K562 (cell line): ENCODE measurements around the gene C19orf47. TPM values are rescaled to one million over a fixed set of nuclear protein-coding genes. Genes with fewer than 3 reads are reported as not detected.

ENCODE experiments used
- FOS ChIP-seq: IDR thresholded peaks from 3 replicates; pipeline ENCODE4 v1.6.1; 2011; ENCODE audit not compliant: insufficient read length; ENCODE audit errors: extremely low read depth
- FOXP4 ChIP-seq: sonication (generic); formaldehyde crosslinking; IDR thresholded peaks from 2 replicates; pipeline ENCODE4 v1.8.0; 2022; ENCODE audit warnings: mild to moderate bottlenecking, missing genetic modification reagents, borderline replicate concordance
- GTF3C2 ChIP-seq: IDR thresholded peaks from 3 replicates; pipeline ENCODE4 v1.6.1; 2011; ENCODE audit warnings: borderline replicate concordance, mild to moderate bottlenecking, moderate library complexity; ENCODE audit not compliant: insufficient read length; ENCODE audit errors: extremely low read depth
- HMG20A ChIP-seq: fragments of 450-650 bp; formaldehyde crosslinking; conservative IDR thresholded peaks from 2 replicates; pipeline ENCODE4 v1.4.0; 2020; ENCODE audit warnings: mild to moderate bottlenecking, mixed read lengths
- KDM4B ChIP-seq, 2 experiments: fragments of 450-650 bp in 1 of 2; sonication (generic) in 1 of 2; IDR thresholded peaks; 2 replicates each; pipeline ENCODE4 v1.6.1; 2016 to 2017; ENCODE audit warnings: borderline replicate concordance in 2 of 2, antibody characterized with exemption in 1 of 2, low read depth in 1 of 2, mild to moderate bottlenecking in 1 of 2
- MYC ChIP-seq, 2 experiments: fragments of 250-450 bp in 1 of 2; sonication (Bioruptor Pico) in 1 of 2; IDR thresholded peaks; 2 replicates each; pipeline versions ENCODE4 v1.5.1 to v1.6.1; 2012 to 2021; ENCODE audit warnings: low read depth in 2 of 2, borderline replicate concordance in 1 of 2, improper control_type of control experiment in 1 of 2, low read length in 1 of 2, mild to moderate bottlenecking in 1 of 2, moderate library complexity in 1 of 2
- SETDB1 ChIP-seq: IDR thresholded peaks from one replicate; pipeline ENCODE4 v1.6.1; 2012; ENCODE audit warnings: low read length, control low read depth, inconsistent platforms
- SMC3 ChIP-seq: conservative IDR thresholded peaks from 2 replicates; pipeline ENCODE4 v1.6.1; 2011; ENCODE audit warnings: low read depth, low read length, improper control_type of control experiment; ENCODE audit not compliant: insufficient read depth
- STAG1 ChIP-seq: sonication (generic); formaldehyde crosslinking; IDR thresholded peaks from 2 replicates; pipeline ENCODE4 v1.5.0; 2020; ENCODE audit warnings: missing genetic modification reagents, borderline replicate concordance
- TFAM ChIP-seq: fragments of 250-450 bp; sonication (Bioruptor Pico); conservative IDR thresholded peaks from 2 replicates; pipeline ENCODE4 v1.5.0; 2021; ENCODE audit warnings: mild to moderate bottlenecking, moderate library complexity
- ZNF140 ChIP-seq: fragments of 250-450 bp; sonication (Bioruptor Pico); IDR thresholded peaks from 2 replicates; pipeline ENCODE4 v1.8.0; 2021; ENCODE audit warnings: moderate library complexity, mild to moderate bottlenecking, inconsistent platforms
- ZNF3 ChIP-seq: fragments of 250-450 bp; sonication (Bioruptor Pico); IDR thresholded peaks from 2 replicates; pipeline ENCODE4 v1.5.0; 2021; ENCODE audit warnings: mild to moderate bottlenecking, moderate library complexity
- ZNF311 ChIP-seq: fragments of 250-450 bp; sonication (Bioruptor Pico); IDR thresholded peaks from 2 replicates; pipeline ENCODE4 v1.4.0; 2020; ENCODE audit warnings: mild to moderate bottlenecking, moderate library complexity
- polyA plus RNA-seq, 8 experiments: library from polyadenylated mRNA; depleted of rRNA in 4 of 8; stranded (reverse) in 5 of 8; unstranded in 3 of 8; fragments of >200 nt; fragmentation: Nextera tagmentation in 2 of 8; fragmentation: Illumina TruSeq in 1 of 8; extraction: Ambion mirVana in 2 of 8; extraction: Trizol in 1 of 8; gene quantifications; 2 replicates each; pipeline versions ENCODE4 v1.2.1 to v1.2.3, GENCODE V29; 2011 to 2014; ENCODE audit warnings: inconsistent platforms in 1 of 8, missing spikeins in 1 of 8
- total RNA-seq, 7 experiments: library from RNA; depleted of rRNA in 6 of 7; stranded (reverse); fragments of >200 nt in 6 of 7; fragmentation: Illumina TruSeq in 2 of 7; extraction: Trizol in 2 of 7; gene quantifications; 2 replicates each; pipeline versions ENCODE4 v1.2.1 to v1.2.3, GENCODE V29; 2011 to 2021; ENCODE audit warnings: low replicate concordance in 1 of 7
- TF ChIP-seq, protein P1 (sequence below): fragments of 450-650 bp; IDR thresholded peaks from 2 replicates; pipeline ENCODE4 v1.6.1; 2016; ENCODE audit warnings: borderline replicate concordance
- TF ChIP-seq, protein P2 (sequence below), 3 experiments: IDR thresholded peaks in 2 of 3; conservative IDR thresholded peaks in 1 of 3; 2 replicates each; pipeline ENCODE4 v1.5.1; 2011 to 2012; ENCODE audit warnings: low read length in 3 of 3, mild to moderate bottlenecking in 3 of 3, control low read depth in 2 of 3, improper control_type of control experiment in 1 of 3, inconsistent platforms in 1 of 3, low read depth in 1 of 3, mixed read lengths in 1 of 3, moderate library complexity in 1 of 3; ENCODE audit not compliant: insufficient read depth in 2 of 3

C19orf47 gene
- total and polyA plus RNA-seq, 9 of the 15 experiments (the other 6 are each of a cell fraction or from before 2014, with no cell fraction given), result 0.08 to 26.1 (median 14.7) TPM

GRCh38 chr19:40305403-40305802, 42.8 kb downstream of the C19orf47 start (continued):
- TF ChIP-seq, protein P1, sequence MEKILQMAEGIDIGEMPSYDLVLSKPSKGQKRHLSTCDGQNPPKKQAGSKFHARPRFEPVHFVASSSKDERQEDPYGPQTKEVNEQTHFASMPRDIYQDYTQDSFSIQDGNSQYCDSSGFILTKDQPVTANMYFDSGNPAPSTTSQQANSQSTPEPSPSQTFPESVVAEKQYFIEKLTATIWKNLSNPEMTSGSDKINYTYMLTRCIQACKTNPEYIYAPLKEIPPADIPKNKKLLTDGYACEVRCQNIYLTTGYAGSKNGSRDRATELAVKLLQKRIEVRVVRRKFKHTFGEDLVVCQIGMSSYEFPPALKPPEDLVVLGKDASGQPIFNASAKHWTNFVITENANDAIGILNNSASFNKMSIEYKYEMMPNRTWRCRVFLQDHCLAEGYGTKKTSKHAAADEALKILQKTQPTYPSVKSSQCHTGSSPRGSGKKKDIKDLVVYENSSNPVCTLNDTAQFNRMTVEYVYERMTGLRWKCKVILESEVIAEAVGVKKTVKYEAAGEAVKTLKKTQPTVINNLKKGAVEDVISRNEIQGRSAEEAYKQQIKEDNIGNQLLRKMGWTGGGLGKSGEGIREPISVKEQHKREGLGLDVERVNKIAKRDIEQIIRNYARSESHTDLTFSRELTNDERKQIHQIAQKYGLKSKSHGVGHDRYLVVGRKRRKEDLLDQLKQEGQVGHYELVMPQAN, result no peak
- TF ChIP-seq STAG1 (CRISPR knock-in tag), result peak; percentile 27; the same call in 1 of the 2 replicates
- no peak for TF ChIP-seq GTF3C2
- TF ChIP-seq, protein P2, sequence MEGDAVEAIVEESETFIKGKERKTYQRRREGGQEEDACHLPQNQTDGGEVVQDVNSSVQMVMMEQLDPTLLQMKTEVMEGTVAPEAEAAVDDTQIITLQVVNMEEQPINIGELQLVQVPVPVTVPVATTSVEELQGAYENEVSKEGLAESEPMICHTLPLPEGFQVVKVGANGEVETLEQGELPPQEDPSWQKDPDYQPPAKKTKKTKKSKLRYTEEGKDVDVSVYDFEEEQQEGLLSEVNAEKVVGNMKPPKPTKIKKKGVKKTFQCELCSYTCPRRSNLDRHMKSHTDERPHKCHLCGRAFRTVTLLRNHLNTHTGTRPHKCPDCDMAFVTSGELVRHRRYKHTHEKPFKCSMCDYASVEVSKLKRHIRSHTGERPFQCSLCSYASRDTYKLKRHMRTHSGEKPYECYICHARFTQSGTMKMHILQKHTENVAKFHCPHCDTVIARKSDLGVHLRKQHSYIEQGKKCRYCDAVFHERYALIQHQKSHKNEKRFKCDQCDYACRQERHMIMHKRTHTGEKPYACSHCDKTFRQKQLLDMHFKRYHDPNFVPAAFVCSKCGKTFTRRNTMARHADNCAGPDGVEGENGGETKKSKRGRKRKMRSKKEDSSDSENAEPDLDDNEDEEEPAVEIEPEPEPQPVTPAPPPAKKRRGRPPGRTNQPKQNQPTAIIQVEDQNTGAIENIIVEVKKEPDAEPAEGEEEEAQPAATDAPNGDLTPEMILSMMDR (IDR thresholded peaks at IDR 0.05 in 2 of 3, conservative IDR thresholded peaks at IDR 0.05 in 1 of 3; ENCODE audit: insufficient read depth in 2 of 3, low read depth in 1 of 3, low read length in 3 of 3), result peak; percentile 77 to 94 (median 80)
- no peak for TF ChIP-seq HMG20A (CRISPR knock-in tag)
- TF ChIP-seq FOS, result no peak
- TF ChIP-seq ZNF311, result no peak
- no peak for TF ChIP-seq SETDB1
- no peak for TF ChIP-seq FOXP4
- TF ChIP-seq MYC (IDR thresholded peaks at IDR 0.05; ENCODE audit: low read depth, low read length), result no peak
- TF ChIP-seq MYC (CRISPR knock-in tag; IDR thresholded peaks at IDR 0.05; ENCODE audit: borderline replicate concordance, low read depth), result no peak
- TF ChIP-seq KDM4B (IDR thresholded peaks at IDR 0.05; ENCODE audit: borderline replicate concordance in 2 of 2, low read depth in 1 of 2), result no peak
- peak; percentile 76 for TF ChIP-seq SMC3
- TF ChIP-seq ZNF140 (CRISPR knock-in tag), result no peak
- TF ChIP-seq ZNF3, result no peak
- no peak for TF ChIP-seq TFAM (CRISPR knock-in tag)
